ENCODE data around the gene OGG1.

Gene OGG1

GRCh38 chr3:9747267-9747666 lies 2.5 kb upstream of the OGG1 start:
- no peak for TF ChIP-seq SIN3A (IDR thresholded peaks at IDR 0.05; ENCODE audit: borderline replicate concordance, insufficient read depth, low read length)
- no peak for TF ChIP-seq POLR2AphosphoS5 (IDR thresholded peaks at IDR 0.05; ENCODE audit: low read depth, low read length)
- TF ChIP-seq FOXP2 (optimal IDR thresholded peaks at IDR 0.05; ENCODE audit: borderline replicate concordance, extremely low read depth, extremely low read length, insufficient read depth): no peak
- TF ChIP-seq, protein P1, sequence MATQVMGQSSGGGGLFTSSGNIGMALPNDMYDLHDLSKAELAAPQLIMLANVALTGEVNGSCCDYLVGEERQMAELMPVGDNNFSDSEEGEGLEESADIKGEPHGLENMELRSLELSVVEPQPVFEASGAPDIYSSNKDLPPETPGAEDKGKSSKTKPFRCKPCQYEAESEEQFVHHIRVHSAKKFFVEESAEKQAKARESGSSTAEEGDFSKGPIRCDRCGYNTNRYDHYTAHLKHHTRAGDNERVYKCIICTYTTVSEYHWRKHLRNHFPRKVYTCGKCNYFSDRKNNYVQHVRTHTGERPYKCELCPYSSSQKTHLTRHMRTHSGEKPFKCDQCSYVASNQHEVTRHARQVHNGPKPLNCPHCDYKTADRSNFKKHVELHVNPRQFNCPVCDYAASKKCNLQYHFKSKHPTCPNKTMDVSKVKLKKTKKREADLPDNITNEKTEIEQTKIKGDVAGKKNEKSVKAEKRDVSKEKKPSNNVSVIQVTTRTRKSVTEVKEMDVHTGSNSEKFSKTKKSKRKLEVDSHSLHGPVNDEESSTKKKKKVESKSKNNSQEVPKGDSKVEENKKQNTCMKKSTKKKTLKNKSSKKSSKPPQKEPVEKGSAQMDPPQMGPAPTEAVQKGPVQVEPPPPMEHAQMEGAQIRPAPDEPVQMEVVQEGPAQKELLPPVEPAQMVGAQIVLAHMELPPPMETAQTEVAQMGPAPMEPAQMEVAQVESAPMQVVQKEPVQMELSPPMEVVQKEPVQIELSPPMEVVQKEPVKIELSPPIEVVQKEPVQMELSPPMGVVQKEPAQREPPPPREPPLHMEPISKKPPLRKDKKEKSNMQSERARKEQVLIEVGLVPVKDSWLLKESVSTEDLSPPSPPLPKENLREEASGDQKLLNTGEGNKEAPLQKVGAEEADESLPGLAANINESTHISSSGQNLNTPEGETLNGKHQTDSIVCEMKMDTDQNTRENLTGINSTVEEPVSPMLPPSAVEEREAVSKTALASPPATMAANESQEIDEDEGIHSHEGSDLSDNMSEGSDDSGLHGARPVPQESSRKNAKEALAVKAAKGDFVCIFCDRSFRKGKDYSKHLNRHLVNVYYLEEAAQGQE (IDR thresholded peaks at IDR 0.05; ENCODE audit: insufficient read depth in 1 of 2, low read depth in 2 of 2, low read length in 2 of 2): no peak
- TF ChIP-seq TAF1 (IDR thresholded peaks at IDR 0.05; ENCODE audit: borderline replicate concordance, insufficient read depth, low read length): no peak

DNA sequence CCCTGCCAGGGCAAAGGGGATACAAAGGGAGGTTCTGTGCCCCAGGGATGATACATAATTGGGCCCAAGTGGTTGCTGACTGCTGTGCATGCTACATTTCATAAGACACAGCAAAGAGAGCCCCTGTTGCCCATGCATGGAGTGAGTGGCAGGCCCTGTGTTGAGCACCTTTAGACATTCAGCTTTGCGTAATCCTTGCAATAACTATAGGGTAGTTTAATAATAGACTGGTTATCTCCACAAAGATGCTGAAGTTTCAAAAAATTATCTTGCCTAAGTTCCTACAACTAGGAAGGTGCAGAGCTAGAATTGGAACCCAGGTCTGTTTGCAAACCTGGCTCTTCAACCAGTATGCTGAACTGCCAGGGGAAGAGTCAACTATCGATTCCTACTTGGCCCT lies 1.7 kb upstream of the OGG1 start:
- TF ChIP-seq, protein P1 (IDR thresholded peaks at IDR 0.05; ENCODE audit: insufficient read depth in 1 of 2, low read depth in 2 of 2, low read length in 2 of 2): no peak

- TF ChIP-seq, protein P1 (IDR thresholded peaks at IDR 0.05; ENCODE audit: insufficient read depth in 1 of 2, low read depth in 2 of 2, low read length in 2 of 2): no peak
- no peak for TF ChIP-seq FOXP2 (optimal IDR thresholded peaks at IDR 0.05; ENCODE audit: borderline replicate concordance, extremely low read depth, extremely low read length, insufficient read depth)
- no peak for TF ChIP-seq POLR2AphosphoS5 (IDR thresholded peaks at IDR 0.05; ENCODE audit: low read depth, low read length)
- no peak for TF ChIP-seq SIN3A (IDR thresholded peaks at IDR 0.05; ENCODE audit: borderline replicate concordance, insufficient read depth, low read length)
- no peak for TF ChIP-seq TAF1 (IDR thresholded peaks at IDR 0.05; ENCODE audit: borderline replicate concordance, insufficient read depth, low read length)
Measured at GRCh38 chr3:9749296-9749644, 482 bp upstream of the OGG1 start.

DNA sequence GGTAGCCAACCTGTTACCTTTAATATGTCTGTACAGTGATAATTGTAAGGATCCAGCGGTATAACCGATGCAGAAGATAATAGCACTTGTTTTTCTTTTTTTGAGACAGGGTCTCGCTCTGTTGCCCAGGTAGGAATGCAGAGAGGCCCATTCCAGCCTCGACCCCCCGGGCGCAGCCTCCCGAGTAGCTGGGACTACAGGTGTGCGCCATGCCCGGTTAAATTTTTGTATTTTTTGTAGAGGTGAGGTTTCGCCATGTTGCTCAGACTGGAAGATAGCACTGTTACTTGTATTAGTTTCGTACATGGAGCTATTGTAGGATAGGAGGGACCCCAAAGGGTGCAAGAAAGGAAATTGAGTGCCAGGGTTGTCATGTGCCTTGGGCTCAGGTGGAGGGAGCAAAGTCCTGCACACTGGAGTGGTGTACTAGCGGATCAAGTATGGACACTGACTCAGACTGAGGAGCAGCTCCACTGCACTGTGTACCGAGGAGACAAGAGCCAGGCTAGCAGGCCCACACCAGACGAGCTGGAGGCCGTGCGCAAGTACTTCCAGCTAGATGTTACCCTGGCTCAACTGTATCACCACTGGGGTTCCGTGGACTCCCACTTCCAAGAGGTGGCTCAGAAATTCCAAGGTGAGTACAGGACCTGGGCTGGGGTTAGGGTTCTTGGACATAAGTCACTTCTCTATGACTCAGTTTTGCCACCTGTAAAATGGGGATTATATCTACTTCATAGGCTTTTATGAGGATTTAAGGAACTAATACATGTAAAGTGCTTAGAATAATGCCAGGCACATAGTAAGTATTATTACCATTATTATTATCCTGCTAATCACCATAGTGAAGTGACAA lies 1.0 kb downstream of the OGG1 start:
- no peak for TF ChIP-seq TAF1 (IDR thresholded peaks at IDR 0.05; ENCODE audit: borderline replicate concordance, insufficient read depth, low read length)
- TF ChIP-seq FOXP2 (optimal IDR thresholded peaks at IDR 0.05; ENCODE audit: borderline replicate concordance, extremely low read depth, extremely low read length, insufficient read depth): no peak
- no peak for TF ChIP-seq SIN3A (IDR thresholded peaks at IDR 0.05; ENCODE audit: borderline replicate concordance, insufficient read depth, low read length)
- no peak for TF ChIP-seq POLR2AphosphoS5 (IDR thresholded peaks at IDR 0.05; ENCODE audit: low read depth, low read length)
- TF ChIP-seq, protein P1 (IDR thresholded peaks at IDR 0.05; ENCODE audit: insufficient read depth in 1 of 2, low read depth in 2 of 2, low read length in 2 of 2): no peak

GRCh38 chr3:9754678-9755077 lies 4.9 kb downstream of the OGG1 start:
- TF ChIP-seq TAF1 (IDR thresholded peaks at IDR 0.05; ENCODE audit: borderline replicate concordance, insufficient read depth, low read length): no peak
- TF ChIP-seq FOXP2 (optimal IDR thresholded peaks at IDR 0.05; ENCODE audit: borderline replicate concordance, extremely low read depth, extremely low read length, insufficient read depth): no peak
